ENCODE results near the gene LYPLAL1.

DNA sequence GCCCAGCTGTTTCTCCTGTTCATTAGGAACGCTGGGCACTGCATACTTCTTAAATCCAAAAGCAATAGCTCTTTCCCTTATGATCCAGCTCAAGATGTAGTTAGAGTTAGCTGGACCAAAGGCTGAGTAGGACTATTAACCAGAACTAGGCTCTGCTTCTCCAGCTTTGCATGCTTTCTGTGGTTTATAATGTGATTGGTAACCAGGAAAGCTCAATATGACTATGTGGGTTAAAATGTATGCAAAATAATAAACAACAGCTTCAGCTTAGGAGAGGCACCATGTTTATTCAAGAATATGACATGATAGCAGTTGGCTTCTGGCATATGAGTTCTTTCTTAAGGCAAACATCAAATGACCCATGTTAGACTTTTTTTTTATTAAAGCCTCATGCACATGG is 73.8 kb downstream of the LYPLAL1 start:
- TF ChIP-seq CTCF (IDR thresholded peaks at IDR 0.05) (no peak), POLR2A (IDR thresholded peaks at IDR 0.05) (no peak)
